ENCODE results near the gene GRIK5.

GRIK5 gene

DNA sequence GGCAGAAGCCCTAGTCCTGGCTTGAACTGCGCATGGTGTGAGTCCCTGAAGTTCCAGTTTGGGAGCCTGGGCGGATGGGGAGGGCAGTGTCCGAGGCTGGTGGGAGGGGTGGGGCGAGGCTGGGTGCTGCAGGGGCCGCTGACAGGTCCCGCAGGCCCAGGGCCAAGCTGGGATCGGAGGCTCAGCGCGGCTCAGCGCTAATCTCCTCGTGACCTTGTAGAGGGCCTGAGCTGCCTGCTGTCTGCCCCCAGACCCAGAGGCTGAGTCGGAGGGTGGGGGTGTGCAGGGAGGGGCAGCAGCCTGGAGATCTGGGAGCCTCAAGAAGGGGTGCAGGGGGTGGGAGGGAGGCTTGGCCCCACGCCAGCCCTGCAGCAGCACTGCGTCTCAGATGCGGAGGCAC lies 79.0 kb downstream of the GRIK5 start:
- DNase-seq, result no peak
- H3K27ac ChIP-seq (ENCODE audit: low read length), result no peak overlapping the region
- no peaks in the 10 kb centered on the region for H3K27me3 ChIP-seq (ENCODE audit: insufficient read depth, low read length, poor library complexity)
- peaks cover 25% of the 10 kb centered on the region for H3K4me1 ChIP-seq (ENCODE audit: insufficient read depth, low read length)
- peaks cover 27% of the 10 kb centered on the region for H3K36me3 ChIP-seq (ENCODE audit: insufficient read depth, low read length)
- H2AFZ ChIP-seq (ENCODE audit: low read depth, low read length), result no peak overlapping the region
- peaks cover 17% of the 10 kb centered on the region for H3K79me2 ChIP-seq (ENCODE audit: insufficient read depth, low read length)
- TF ChIP-seq, protein P1, sequence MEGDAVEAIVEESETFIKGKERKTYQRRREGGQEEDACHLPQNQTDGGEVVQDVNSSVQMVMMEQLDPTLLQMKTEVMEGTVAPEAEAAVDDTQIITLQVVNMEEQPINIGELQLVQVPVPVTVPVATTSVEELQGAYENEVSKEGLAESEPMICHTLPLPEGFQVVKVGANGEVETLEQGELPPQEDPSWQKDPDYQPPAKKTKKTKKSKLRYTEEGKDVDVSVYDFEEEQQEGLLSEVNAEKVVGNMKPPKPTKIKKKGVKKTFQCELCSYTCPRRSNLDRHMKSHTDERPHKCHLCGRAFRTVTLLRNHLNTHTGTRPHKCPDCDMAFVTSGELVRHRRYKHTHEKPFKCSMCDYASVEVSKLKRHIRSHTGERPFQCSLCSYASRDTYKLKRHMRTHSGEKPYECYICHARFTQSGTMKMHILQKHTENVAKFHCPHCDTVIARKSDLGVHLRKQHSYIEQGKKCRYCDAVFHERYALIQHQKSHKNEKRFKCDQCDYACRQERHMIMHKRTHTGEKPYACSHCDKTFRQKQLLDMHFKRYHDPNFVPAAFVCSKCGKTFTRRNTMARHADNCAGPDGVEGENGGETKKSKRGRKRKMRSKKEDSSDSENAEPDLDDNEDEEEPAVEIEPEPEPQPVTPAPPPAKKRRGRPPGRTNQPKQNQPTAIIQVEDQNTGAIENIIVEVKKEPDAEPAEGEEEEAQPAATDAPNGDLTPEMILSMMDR (IDR thresholded peaks at IDR 0.05; ENCODE audit: borderline replicate concordance, extremely low read depth, low read length, poor library complexity, severe bottlenecking), result no peak
- TF ChIP-seq EZH2 (IDR thresholded peaks at IDR 0.05; ENCODE audit: borderline replicate concordance, low read depth, low read length, severe bottlenecking), result no peak
- H3K4me3 ChIP-seq (ENCODE audit: low read depth in 1 of 2, low read length in 2 of 2), result no peak overlapping the region
- H3K9ac ChIP-seq (ENCODE audit: low read depth, low read length), result no peak overlapping the region
- no peak overlapping the region for H3K4me2 ChIP-seq (ENCODE audit: insufficient read depth, low read length)
- peaks cover 7% of the 10 kb centered on the region for H4K20me1 ChIP-seq (ENCODE audit: insufficient read depth, low read length)
- H3K9me3 ChIP-seq (ENCODE audit: insufficient read depth, low read length, severe bottlenecking), result no peaks in the 10 kb centered on the region
- no peak for ATAC-seq (ENCODE audit: insufficient read depth, low read depth)

DNA sequence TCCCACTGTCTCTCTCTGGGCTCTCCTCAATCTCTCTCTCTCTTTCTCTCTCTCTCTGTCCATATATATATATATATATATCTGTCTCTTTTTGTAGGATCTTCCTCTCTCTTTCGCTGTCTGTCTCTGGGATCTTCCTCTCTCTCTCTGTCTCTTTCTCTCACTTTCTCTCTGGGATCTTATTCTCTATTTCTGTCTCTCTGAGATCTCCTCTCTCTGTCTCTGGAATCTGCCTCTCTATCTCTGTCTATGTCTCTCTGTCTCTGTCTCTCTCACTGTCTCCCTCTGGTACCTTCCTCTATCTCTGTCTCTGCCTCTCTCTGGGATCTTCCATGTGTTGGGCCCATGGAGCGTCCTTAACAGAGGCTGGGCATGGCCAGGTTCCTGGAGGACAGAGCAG lies 79.4 kb downstream of the GRIK5 start:
- peaks cover 25% of the 10 kb centered on the region for H3K4me1 ChIP-seq (ENCODE audit: insufficient read depth, low read length)
- no peak overlapping the region for H3K4me3 ChIP-seq (ENCODE audit: low read depth in 1 of 2, low read length in 2 of 2)
- ATAC-seq (ENCODE audit: insufficient read depth, low read depth), result no peak
- no peak overlapping the region for H3K27ac ChIP-seq (ENCODE audit: low read length)
- peaks cover 31% of the 10 kb centered on the region for H3K36me3 ChIP-seq (ENCODE audit: insufficient read depth, low read length)
- no peaks in the 10 kb centered on the region for H3K27me3 ChIP-seq (ENCODE audit: insufficient read depth, low read length, poor library complexity)
- H3K9me3 ChIP-seq (ENCODE audit: insufficient read depth, low read length, severe bottlenecking), result no peaks in the 10 kb centered on the region
- H3K79me2 ChIP-seq (ENCODE audit: insufficient read depth, low read length), result peaks cover 17% of the 10 kb centered on the region
- DNase-seq, result no peak
- no peak overlapping the region for H3K9ac ChIP-seq (ENCODE audit: low read depth, low read length)
- no peak for TF ChIP-seq EZH2 (IDR thresholded peaks at IDR 0.05; ENCODE audit: borderline replicate concordance, low read depth, low read length, severe bottlenecking)
- TF ChIP-seq, protein P1 (IDR thresholded peaks at IDR 0.05; ENCODE audit: borderline replicate concordance, extremely low read depth, low read length, poor library complexity, severe bottlenecking), result no peak
- peaks cover 7% of the 10 kb centered on the region for H4K20me1 ChIP-seq (ENCODE audit: insufficient read depth, low read length)
- no peak overlapping the region for H3K4me2 ChIP-seq (ENCODE audit: insufficient read depth, low read length)
- H2AFZ ChIP-seq (ENCODE audit: low read depth, low read length), result no peak overlapping the region

DNA sequence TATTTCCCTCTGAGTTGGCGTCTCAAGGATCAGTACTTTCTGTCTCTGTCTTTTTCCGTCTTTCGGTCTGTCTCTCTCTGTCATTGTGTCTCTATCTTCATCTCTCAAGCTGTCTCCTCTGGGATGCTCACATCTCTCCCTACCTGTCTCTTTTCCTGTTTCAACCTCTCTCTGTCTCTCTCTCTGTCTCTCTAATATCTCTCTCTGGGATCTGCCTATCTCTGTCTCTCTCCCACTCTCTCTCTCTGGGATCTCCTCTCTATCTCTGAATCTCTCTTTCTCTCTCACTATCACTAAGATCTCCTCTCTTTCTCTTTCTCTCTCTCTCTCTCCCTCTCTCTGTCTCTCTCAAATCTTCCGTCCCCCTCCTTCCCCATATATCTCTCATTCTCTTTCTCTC lies 80.0 kb downstream of the GRIK5 start:
- H3K9ac ChIP-seq (ENCODE audit: low read depth, low read length), result no peak overlapping the region
- no peak overlapping the region for H3K4me3 ChIP-seq (ENCODE audit: low read depth in 1 of 2, low read length in 2 of 2)
- peaks cover 7% of the 10 kb centered on the region for H4K20me1 ChIP-seq (ENCODE audit: insufficient read depth, low read length)
- peaks cover 24% of the 10 kb centered on the region for H3K4me1 ChIP-seq (ENCODE audit: insufficient read depth, low read length)
- H3K4me2 ChIP-seq (ENCODE audit: insufficient read depth, low read length), result no peak overlapping the region
- no peak for ATAC-seq (ENCODE audit: insufficient read depth, low read depth)
- no peak for DNase-seq
- H3K27me3 ChIP-seq (ENCODE audit: insufficient read depth, low read length, poor library complexity), result no peaks in the 10 kb centered on the region
- TF ChIP-seq EZH2 (IDR thresholded peaks at IDR 0.05; ENCODE audit: borderline replicate concordance, low read depth, low read length, severe bottlenecking), result no peak
- TF ChIP-seq, protein P1 (IDR thresholded peaks at IDR 0.05; ENCODE audit: borderline replicate concordance, extremely low read depth, low read length, poor library complexity, severe bottlenecking), result no peak
- H3K36me3 ChIP-seq (ENCODE audit: insufficient read depth, low read length), result peaks cover 37% of the 10 kb centered on the region
- H2AFZ ChIP-seq (ENCODE audit: low read depth, low read length), result no peak overlapping the region
- H3K27ac ChIP-seq (ENCODE audit: low read length), result no peak overlapping the region
- peaks cover 17% of the 10 kb centered on the region for H3K79me2 ChIP-seq (ENCODE audit: insufficient read depth, low read length)
- H3K9me3 ChIP-seq (ENCODE audit: insufficient read depth, low read length, severe bottlenecking), result no peaks in the 10 kb centered on the region

DNA sequence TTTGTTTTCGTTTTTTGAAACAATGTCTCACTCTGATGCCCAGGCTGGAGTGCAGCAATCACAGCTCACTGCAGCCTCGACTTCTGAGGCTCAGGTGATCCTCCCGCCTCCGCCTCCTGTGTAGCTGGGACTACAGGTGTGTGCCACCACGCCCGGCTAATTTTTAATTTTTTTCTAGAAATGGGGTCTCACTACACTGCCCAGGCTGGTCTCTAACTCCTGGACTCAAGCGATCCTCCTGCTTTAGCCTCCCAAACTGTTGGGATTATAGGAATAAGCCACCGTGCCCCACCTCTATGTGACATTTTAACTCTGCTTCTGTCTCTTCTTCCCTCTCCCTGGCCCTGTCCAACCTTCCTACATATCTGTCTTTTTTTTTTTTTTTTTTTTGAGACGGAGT lies 81.1 kb downstream of the GRIK5 start:
- DNase-seq (no peak), ATAC-seq (ENCODE audit: insufficient read depth, low read depth) (no peak)
- no peak overlapping the region for H3K4me2 ChIP-seq (ENCODE audit: insufficient read depth, low read length)
- peaks cover 42% of the 10 kb centered on the region for H3K36me3 ChIP-seq (ENCODE audit: insufficient read depth, low read length)
- peaks cover 14% of the 10 kb centered on the region for H3K4me1 ChIP-seq (ENCODE audit: insufficient read depth, low read length)
- peaks cover 17% of the 10 kb centered on the region for H3K79me2 ChIP-seq (ENCODE audit: insufficient read depth, low read length)
- H2AFZ ChIP-seq (ENCODE audit: low read depth, low read length), result no peak overlapping the region
- no peak overlapping the region for H3K9ac ChIP-seq (ENCODE audit: low read depth, low read length)
- no peaks in the 10 kb centered on the region for H3K9me3 ChIP-seq (ENCODE audit: insufficient read depth, low read length, severe bottlenecking)
- no peak for TF ChIP-seq EZH2 (IDR thresholded peaks at IDR 0.05; ENCODE audit: borderline replicate concordance, low read depth, low read length, severe bottlenecking)
- no peak overlapping the region for H3K27ac ChIP-seq (ENCODE audit: low read length)
- H3K27me3 ChIP-seq (ENCODE audit: insufficient read depth, low read length, poor library complexity), result no peaks in the 10 kb centered on the region
- no peak overlapping the region for H3K4me3 ChIP-seq (ENCODE audit: low read depth in 1 of 2, low read length in 2 of 2)
- peaks cover 7% of the 10 kb centered on the region; the same call in 1 of the 2 replicates for H4K20me1 ChIP-seq (ENCODE audit: insufficient read depth, low read length)
